Neural progenitor cell (in vitro differentiated cells): ENCODE data around the gene PRKCE. TPM values are rescaled to one million over a fixed set of nuclear protein-coding genes. Genes with fewer than 3 reads are reported as not detected.
"Not testable (repeated sequence)": the region's sequence is repeated elsewhere in the genome, so short reads cannot be mapped to it uniquely, and the experiment has no call there.

Experiments used
- DNase-seq: peaks from one replicate; pipeline ENCODE4 v3.0.0-alpha.2; 2016; ENCODE audit warnings: low spot score
- H2AFZ ChIP-seq: fragments of 200-600 bp; sonication (generic); replicated peaks from 2 replicates; pipeline ENCODE4 v1.6.1; 2016; ENCODE audit warnings: antibody characterized with exemption
- H3F3A ChIP-seq: fragments of 200-600 bp; sonication (generic); 2 replicates; pipeline ENCODE4 v1.6.1; 2016; ENCODE audit warnings: antibody characterized with exemption, low read depth
- H3K27ac ChIP-seq: fragments of 200-600 bp; sonication (generic); 2 replicates; pipeline ENCODE4 v1.5.1; 2016; ENCODE audit warnings: mild to moderate bottlenecking
- H3K27me3 ChIP-seq: fragments of 200-600 bp; sonication (generic); 2 replicates; pipeline ENCODE4 v1.6.1; 2016; ENCODE audit warnings: mild to moderate bottlenecking, moderate library complexity
- H3K36me3 ChIP-seq: fragments of 200-600 bp; sonication (generic); 2 replicates; pipeline ENCODE4 v1.5.1; 2016
- H3K4me1 ChIP-seq: fragments of 200-600 bp; sonication (generic); 2 replicates; pipeline ENCODE4 v1.6.1; 2016; ENCODE audit warnings: mixed run types
- H3K4me2 ChIP-seq: fragments of 200-600 bp; sonication (generic); 2 replicates; pipeline ENCODE4 v1.6.1; 2016
- H3K4me3 ChIP-seq: fragments of 200-600 bp; sonication (generic); 2 replicates; pipeline ENCODE4 v1.5.1; 2016
- H3K79me2 ChIP-seq: fragments of 200-600 bp; sonication (generic); 2 replicates; pipeline ENCODE4 v1.6.1; 2016; ENCODE audit warnings: low read depth
- H3K9ac ChIP-seq: fragments of 200-600 bp; sonication (generic); 2 replicates; pipeline ENCODE4 v1.6.1; 2016
- H3K9me3 ChIP-seq: fragments of 200-600 bp; sonication (generic); 2 replicates; pipeline ENCODE4 v1.5.1; 2016; ENCODE audit warnings: low read depth
- H4K20me1 ChIP-seq: fragments of 200-600 bp; sonication (generic); 2 replicates; pipeline ENCODE4 v1.6.1; 2016; ENCODE audit warnings: low read depth
- H3K27ac Mint-ChIP-seq: 3 replicates; pipeline ENCODE4 v1.8.0; 2021; ENCODE audit warnings: mixed read lengths
- H3K27me3 Mint-ChIP-seq: 2 replicates; pipeline ENCODE4 v1.8.0; 2022; ENCODE audit warnings: low read depth, mild to moderate bottlenecking, inconsistent platforms, moderate library complexity, mixed read lengths; ENCODE audit not compliant: insufficient read depth
- H3K36me3 Mint-ChIP-seq: 3 replicates; pipeline ENCODE4 v1.8.0; 2021; ENCODE audit warnings: mixed read lengths
- H3K4me1 Mint-ChIP-seq: 3 replicates; pipeline ENCODE4 v1.8.0; 2021; ENCODE audit warnings: mixed read lengths
- H3K4me3 Mint-ChIP-seq: 3 replicates; pipeline ENCODE4 v1.8.0; 2021; ENCODE audit warnings: mild to moderate bottlenecking, moderate library complexity, mixed read lengths
- H3K9me3 Mint-ChIP-seq: 3 replicates; pipeline ENCODE4 v1.8.0; 2020; ENCODE audit warnings: mixed read lengths
- EZH2 ChIP-seq: fragments of 200-600 bp; sonication (generic); IDR thresholded peaks from 2 replicates; pipeline ENCODE4 v1.6.1; 2017; ENCODE audit warnings: antibody characterized with exemption, mild to moderate bottlenecking, moderate library complexity
- EZH2phosphoT487 ChIP-seq: fragments of 200-600 bp; sonication (generic); IDR thresholded peaks from 2 replicates; pipeline ENCODE4 v1.6.1; 2017; ENCODE audit warnings: antibody characterized with exemption
- total RNA-seq: library from RNA; depleted of rRNA; stranded (reverse); fragments of >200 nt; gene quantifications from 2 replicates; pipeline ENCODE4 v1.2.3, GENCODE V29; 2015; ENCODE audit warnings: low replicate concordance
- TF ChIP-seq, protein P1 (sequence below): fragments of 200-600 bp; sonication (generic); IDR thresholded peaks from 2 replicates; pipeline ENCODE4 v1.5.1; 2017; ENCODE audit warnings: antibody characterized with exemption, mild to moderate bottlenecking

The PRKCE gene
- total RNA-seq, 1 donor from 2014 or later, result 4.1 TPM

DNA sequence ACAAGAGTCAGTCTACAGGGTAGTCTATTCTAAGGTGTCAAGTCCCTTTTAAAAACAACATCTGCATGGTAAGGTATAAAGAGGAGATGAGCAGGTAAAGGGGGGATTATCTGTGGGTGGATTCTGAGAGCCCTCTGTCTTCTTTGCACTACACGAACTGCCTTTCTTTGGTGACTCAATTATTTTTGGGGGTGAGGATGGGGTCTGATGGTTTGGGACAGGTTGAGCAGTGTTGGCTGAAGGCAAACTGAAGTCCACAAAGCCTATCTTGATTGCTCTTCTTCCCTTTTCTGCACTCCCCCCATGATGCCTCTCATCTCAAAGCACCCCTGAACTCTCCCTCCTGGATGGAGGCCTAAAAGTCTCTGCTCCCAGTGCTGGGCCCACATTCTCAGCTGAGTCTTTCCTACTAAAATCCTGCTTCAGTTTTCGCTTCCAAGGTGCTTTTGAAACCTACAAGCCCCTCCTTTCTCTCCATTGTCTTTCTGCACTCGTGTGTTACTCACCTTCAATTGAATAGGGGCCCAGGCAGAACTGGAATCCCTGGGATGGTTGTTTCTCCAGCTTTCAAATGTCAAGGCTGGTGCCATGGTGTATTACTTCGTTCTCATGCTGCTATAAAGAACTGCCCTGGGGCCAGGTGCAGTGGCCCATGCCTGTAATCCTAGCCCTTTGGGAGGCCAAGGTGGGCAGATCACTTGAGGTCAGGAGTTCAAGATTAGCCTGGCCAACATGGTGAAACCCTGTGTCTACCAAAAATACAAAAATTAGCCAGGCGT lies 64.3 kb downstream of the PRKCE start:
- peaks cover 10% of the 10 kb centered on the region for H3K4me1 Mint-ChIP-seq
- no peak overlapping the region for H3K4me3 Mint-ChIP-seq
- H3K4me2 ChIP-seq, result no peak overlapping the region
- no peak overlapping the region for H2AFZ ChIP-seq
- H3K27ac ChIP-seq, result no peak overlapping the region
- TF ChIP-seq EZH2, result no peak
- TF ChIP-seq, protein P1, sequence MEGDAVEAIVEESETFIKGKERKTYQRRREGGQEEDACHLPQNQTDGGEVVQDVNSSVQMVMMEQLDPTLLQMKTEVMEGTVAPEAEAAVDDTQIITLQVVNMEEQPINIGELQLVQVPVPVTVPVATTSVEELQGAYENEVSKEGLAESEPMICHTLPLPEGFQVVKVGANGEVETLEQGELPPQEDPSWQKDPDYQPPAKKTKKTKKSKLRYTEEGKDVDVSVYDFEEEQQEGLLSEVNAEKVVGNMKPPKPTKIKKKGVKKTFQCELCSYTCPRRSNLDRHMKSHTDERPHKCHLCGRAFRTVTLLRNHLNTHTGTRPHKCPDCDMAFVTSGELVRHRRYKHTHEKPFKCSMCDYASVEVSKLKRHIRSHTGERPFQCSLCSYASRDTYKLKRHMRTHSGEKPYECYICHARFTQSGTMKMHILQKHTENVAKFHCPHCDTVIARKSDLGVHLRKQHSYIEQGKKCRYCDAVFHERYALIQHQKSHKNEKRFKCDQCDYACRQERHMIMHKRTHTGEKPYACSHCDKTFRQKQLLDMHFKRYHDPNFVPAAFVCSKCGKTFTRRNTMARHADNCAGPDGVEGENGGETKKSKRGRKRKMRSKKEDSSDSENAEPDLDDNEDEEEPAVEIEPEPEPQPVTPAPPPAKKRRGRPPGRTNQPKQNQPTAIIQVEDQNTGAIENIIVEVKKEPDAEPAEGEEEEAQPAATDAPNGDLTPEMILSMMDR, result no peak
- no peak for TF ChIP-seq EZH2phosphoT487
- no peak for DNase-seq
- no peaks in the 10 kb centered on the region for H4K20me1 ChIP-seq
- no peaks in the 10 kb centered on the region for H3K4me1 ChIP-seq
- no peaks in the 10 kb centered on the region for H3K36me3 Mint-ChIP-seq
- H3K9me3 ChIP-seq, result no peaks in the 10 kb centered on the region
- H3F3A ChIP-seq, result no peaks in the 10 kb centered on the region
- H3K27me3 ChIP-seq, result no peaks in the 10 kb centered on the region
- no peaks in the 10 kb centered on the region for H3K36me3 ChIP-seq
- no peaks in the 10 kb centered on the region for H3K27me3 Mint-ChIP-seq
- H3K9me3 Mint-ChIP-seq, result no peaks in the 10 kb centered on the region
- H3K4me3 ChIP-seq, result no peak overlapping the region
- H3K27ac Mint-ChIP-seq, result no peak overlapping the region
- H3K79me2 ChIP-seq, result no peaks in the 10 kb centered on the region
- H3K9ac ChIP-seq, result no peak overlapping the region

DNA sequence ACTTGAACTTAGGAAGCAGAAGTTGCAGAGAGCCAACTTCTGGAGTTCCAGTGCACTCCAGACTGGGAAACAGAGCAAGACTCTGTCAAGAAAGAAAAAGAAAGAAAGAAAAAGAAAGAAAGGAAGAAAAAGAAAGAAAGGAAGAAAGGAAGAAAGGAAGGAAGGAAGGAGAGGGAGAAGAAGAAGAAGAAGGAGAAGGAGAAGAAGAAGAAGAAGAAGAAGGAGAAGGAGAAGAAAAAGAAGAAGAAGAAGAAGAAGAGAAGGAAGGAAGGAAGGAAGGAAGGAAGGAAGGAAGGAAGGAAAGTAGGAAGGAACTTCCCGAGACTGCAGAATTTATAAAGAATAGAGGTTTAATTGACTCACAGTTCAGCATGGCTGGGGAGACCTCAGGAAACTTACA lies 65.0 kb downstream of the PRKCE start:
- peaks cover 10% of the 10 kb centered on the region for H3K4me1 Mint-ChIP-seq
- not testable (repeated sequence) for H3K9me3 ChIP-seq, H3K27me3 ChIP-seq, H3K4me2 ChIP-seq, H3K27ac ChIP-seq, H3F3A ChIP-seq, H3K9ac ChIP-seq, H3K4me3 ChIP-seq, H3K27ac Mint-ChIP-seq, H3K36me3 ChIP-seq, H3K79me2 ChIP-seq, DNase-seq, H3K9me3 Mint-ChIP-seq, H3K4me1 ChIP-seq, H3K36me3 Mint-ChIP-seq, H4K20me1 ChIP-seq, H2AFZ ChIP-seq, H3K4me3 Mint-ChIP-seq, H3K27me3 Mint-ChIP-seq

DNA sequence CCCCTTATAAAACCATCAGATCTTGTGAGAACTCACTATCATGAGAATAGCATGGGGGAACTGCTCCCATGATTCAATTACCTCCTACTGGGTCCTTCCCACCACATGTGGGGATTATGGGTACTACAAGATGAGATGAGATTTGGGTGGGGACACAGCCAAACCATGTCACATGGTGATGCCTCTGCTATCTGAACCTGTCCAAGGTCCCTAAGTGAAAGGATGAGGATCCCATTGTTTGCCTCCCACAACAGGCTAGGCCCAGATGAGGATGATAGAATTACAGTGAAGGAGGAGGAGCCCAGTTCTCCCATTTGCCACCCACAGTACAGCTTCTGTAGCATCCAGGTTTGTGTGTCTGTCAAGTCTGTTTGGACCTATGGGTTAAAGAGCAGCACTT lies 65.4 kb downstream of the PRKCE start:
- H3K36me3 ChIP-seq, result no peaks in the 10 kb centered on the region
- DNase-seq, result no peak
- H2AFZ ChIP-seq, result no peak overlapping the region
- no peak overlapping the region for H3K27ac Mint-ChIP-seq
- no peak overlapping the region for H3K4me3 ChIP-seq
- no peaks in the 10 kb centered on the region for H3K4me1 ChIP-seq
- no peaks in the 10 kb centered on the region for H3K9me3 ChIP-seq
- no peaks in the 10 kb centered on the region for H3F3A ChIP-seq
- no peaks in the 10 kb centered on the region for H3K27me3 ChIP-seq
- no peaks in the 10 kb centered on the region for H3K9me3 Mint-ChIP-seq
- TF ChIP-seq, protein P1, result no peak
- TF ChIP-seq EZH2phosphoT487 (no peak), EZH2 (no peak)
- H3K36me3 Mint-ChIP-seq, result no peaks in the 10 kb centered on the region
- H3K4me1 Mint-ChIP-seq, result peaks cover 10% of the 10 kb centered on the region
- H4K20me1 ChIP-seq, result no peaks in the 10 kb centered on the region
- no peak overlapping the region for H3K4me2 ChIP-seq
- H3K4me3 Mint-ChIP-seq, result no peak overlapping the region
- H3K27me3 Mint-ChIP-seq, result no peaks in the 10 kb centered on the region
- H3K27ac ChIP-seq, result no peak overlapping the region
- no peaks in the 10 kb centered on the region for H3K79me2 ChIP-seq
- H3K9ac ChIP-seq, result no peak overlapping the region

DNA sequence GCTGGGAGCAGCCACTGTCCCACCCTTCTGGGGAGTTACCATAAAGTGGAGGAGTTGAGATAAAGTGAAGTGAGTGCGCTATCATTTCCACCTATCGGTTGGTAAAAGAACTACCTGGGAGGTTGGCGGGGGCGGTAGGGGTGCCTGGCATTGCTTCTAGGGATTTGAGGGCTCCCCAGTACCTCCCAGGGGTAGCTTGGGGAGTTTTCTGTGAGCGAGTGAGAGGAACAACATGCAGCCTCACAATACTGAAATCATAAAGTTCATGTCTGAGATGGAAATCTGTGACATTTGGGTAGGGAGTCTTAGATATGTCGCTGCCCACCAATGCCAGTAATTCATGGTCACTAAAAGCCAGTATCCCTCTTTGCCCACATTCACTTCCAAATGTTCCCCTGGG lies 68.7 kb downstream of the PRKCE start:
- Histone ChIP-seq H3K4me1 (no peaks in the 10 kb centered on the region), H3K79me2 (no peaks in the 10 kb centered on the region), H3F3A (no peaks in the 10 kb centered on the region), H4K20me1 (no peaks in the 10 kb centered on the region), H3K27ac (no peak overlapping the region), H3K4me3 (no peak overlapping the region), H3K9me3 (no peaks in the 10 kb centered on the region), H3K9ac (no peak overlapping the region), H2AFZ (no peak overlapping the region), H3K36me3 (no peaks in the 10 kb centered on the region), H3K4me2 (no peak overlapping the region), H3K27me3 (no peaks in the 10 kb centered on the region)
- Mint-ChIP-seq H3K4me1 (peaks cover 20% of the 10 kb centered on the region), H3K36me3 (no peaks in the 10 kb centered on the region), H3K27me3 (no peaks in the 10 kb centered on the region), H3K4me3 (no peak overlapping the region), H3K9me3 (no peaks in the 10 kb centered on the region), H3K27ac (no peak overlapping the region)
- TF ChIP-seq EZH2phosphoT487, result no peak
- TF ChIP-seq, protein P1, result no peak
- TF ChIP-seq EZH2, result no peak
- no peak for DNase-seq
